HG03378 (cell line): ENCODE measurements around the gene GLS.

ENCODE experiments used
- ATAC-seq: cut with Tn5 transposase; IDR thresholded peaks from one replicate; pipeline ENCODE4 v1.9.1; 2021; ENCODE audit warnings: mild to moderate bottlenecking, moderate library complexity; ENCODE audit not compliant: unreplicated experiment

GLS gene

GRCh38 chr2:190968522-190968921 is 87.9 kb downstream of the GLS start:
- ATAC-seq = no peak

GRCh38 chr2:190970160-190970559 is 89.5 kb downstream of the GLS start:
- no peak for ATAC-seq

GRCh38 chr2:190970873-190971506 is 90.4 kb downstream of the GLS start:
- no peak for ATAC-seq

- ATAC-seq = no peak
Observed at GRCh38 chr2:190972213-190972612, 91.6 kb downstream of the GLS start.

GRCh38 chr2:190972846-190973245 is 92.2 kb downstream of the GLS start:
- no peak for ATAC-seq

GRCh38 chr2:190973262-190973661 is 92.6 kb downstream of the GLS start:
- no peak for ATAC-seq

- no peak for ATAC-seq
Observed at GRCh38 chr2:190973726-190974628, 93.4 kb downstream of the GLS start.

GRCh38 chr2:190974629-190975361 is 94.2 kb downstream of the GLS start:
- no peak for ATAC-seq

- no peak for ATAC-seq
Observed at GRCh38 chr2:190976521-190976920, 95.9 kb downstream of the GLS start.

GRCh38 chr2:190977505-190977904 is 96.9 kb downstream of the GLS start:
- no peak for ATAC-seq

- no peak for ATAC-seq
Observed at GRCh38 chr2:190978389-190979053, 97.9 kb downstream of the GLS start.

GRCh38 chr2:190979906-190980629 is 99.4 kb downstream of the GLS start:
- ATAC-seq = no peak

GRCh38 chr2:190980630-190981209 is 100.1 kb downstream of the GLS start:
- ATAC-seq = no peak

- ATAC-seq = no peak
Observed at GRCh38 chr2:190981333-190981732, 100.7 kb downstream of the GLS start.

GRCh38 chr2:190981733-190982132 is 101.1 kb downstream of the GLS start:
- no peak for ATAC-seq

- no peak for ATAC-seq
Observed at GRCh38 chr2:190982262-190983034, 101.8 kb downstream of the GLS start.

- ATAC-seq = no peak
Observed at GRCh38 chr2:190984595-190984994, 104.0 kb downstream of the GLS start.

GRCh38 chr2:190986221-190986953 is 105.8 kb downstream of the GLS start:
- ATAC-seq = no peak

GRCh38 chr2:190987116-190987515 is 106.5 kb downstream of the GLS start:
- no peak for ATAC-seq
